Fibroblast of villous mesenchyme (primary cell): ENCODE measurements around the gene MSH5. TPM values are rescaled to one million over a fixed set of nuclear protein-coding genes. Genes with fewer than 3 reads are reported as not detected.

Experiments used
- DNase-seq: peaks from one replicate; pipeline ENCODE4 v3.0.0-alpha.2; 2010; ENCODE audit warnings: low read depth
- H3K4me3 ChIP-seq: 2 replicates; pipeline ENCODE4 v1.5.1; 2011; ENCODE audit warnings: low read depth, mild to moderate bottlenecking, low read length
- total RNA-seq: library from RNA; depleted of rRNA; stranded (reverse); fragments of >200 nt; gene quantifications from 2 replicates; pipeline ENCODE4 v1.2.3, GENCODE V29; 2012
- TF ChIP-seq, protein P1 (sequence below): IDR thresholded peaks from 2 replicates; pipeline ENCODE4 v1.5.1; 2012; ENCODE audit warnings: low read depth, mild to moderate bottlenecking, low read length; ENCODE audit not compliant: insufficient read depth

MSH5 gene
- 9.5 and 13.9 TPM in 2 replicates for total RNA-seq

GRCh38 chr6:31739639-31740396, at the start of gene MSH5:
Gene MSH5, plus strand, starts transcription at chr6:31740005. Its CDS starts 462 bp downstream, at chr6:31740467.
- TF ChIP-seq, protein P1, sequence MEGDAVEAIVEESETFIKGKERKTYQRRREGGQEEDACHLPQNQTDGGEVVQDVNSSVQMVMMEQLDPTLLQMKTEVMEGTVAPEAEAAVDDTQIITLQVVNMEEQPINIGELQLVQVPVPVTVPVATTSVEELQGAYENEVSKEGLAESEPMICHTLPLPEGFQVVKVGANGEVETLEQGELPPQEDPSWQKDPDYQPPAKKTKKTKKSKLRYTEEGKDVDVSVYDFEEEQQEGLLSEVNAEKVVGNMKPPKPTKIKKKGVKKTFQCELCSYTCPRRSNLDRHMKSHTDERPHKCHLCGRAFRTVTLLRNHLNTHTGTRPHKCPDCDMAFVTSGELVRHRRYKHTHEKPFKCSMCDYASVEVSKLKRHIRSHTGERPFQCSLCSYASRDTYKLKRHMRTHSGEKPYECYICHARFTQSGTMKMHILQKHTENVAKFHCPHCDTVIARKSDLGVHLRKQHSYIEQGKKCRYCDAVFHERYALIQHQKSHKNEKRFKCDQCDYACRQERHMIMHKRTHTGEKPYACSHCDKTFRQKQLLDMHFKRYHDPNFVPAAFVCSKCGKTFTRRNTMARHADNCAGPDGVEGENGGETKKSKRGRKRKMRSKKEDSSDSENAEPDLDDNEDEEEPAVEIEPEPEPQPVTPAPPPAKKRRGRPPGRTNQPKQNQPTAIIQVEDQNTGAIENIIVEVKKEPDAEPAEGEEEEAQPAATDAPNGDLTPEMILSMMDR = no peak
- peak within 1 kb of the TSS; percentile 94 for H3K4me3 ChIP-seq
- peak; percentile 99 for DNase-seq

DNA sequence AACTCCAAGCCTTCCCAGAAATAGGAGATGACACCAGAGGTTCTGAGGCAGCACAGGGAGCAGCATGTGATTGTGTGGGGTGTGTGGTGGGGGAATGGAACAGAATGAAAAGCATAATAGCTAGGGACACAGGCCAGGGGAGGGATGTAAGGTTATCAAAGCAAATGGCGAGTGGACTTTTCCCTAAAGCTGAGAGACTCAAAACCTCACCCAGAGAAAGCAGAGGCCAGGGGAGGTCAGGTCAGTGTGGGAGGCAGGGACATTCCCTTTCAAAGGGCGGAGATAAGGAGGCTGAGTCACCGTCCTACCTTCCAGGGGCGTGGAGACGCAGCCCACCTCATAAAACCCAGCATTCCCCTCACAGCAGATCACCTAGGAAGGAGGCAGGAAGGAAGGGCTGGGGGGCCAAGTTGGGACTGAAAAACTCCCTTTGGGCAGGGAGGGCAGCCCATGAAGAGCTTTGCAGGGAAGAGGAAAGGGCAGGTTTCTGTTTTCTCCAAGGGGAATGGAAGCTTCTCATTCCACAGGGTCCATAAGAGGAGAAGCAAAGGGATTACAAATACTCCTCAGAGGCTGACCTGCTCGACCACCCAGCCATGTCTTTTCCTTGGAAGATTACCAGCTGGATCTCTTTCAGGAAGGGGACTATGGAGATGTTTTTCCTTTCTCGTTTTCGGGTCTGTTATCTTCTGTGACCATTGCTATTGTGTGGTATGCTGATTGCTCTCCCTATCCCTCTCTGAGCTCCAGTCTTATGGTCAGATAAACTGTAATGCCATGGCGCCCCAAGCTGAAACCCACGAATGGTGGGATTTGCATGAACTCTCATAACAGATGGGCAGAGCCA, 49.4 kb upstream of the MSH5 start:
- H3K4me3 ChIP-seq = no peak overlapping the region
- TF ChIP-seq, protein P1 = no peak
- peak; percentile 19 for DNase-seq

DNA sequence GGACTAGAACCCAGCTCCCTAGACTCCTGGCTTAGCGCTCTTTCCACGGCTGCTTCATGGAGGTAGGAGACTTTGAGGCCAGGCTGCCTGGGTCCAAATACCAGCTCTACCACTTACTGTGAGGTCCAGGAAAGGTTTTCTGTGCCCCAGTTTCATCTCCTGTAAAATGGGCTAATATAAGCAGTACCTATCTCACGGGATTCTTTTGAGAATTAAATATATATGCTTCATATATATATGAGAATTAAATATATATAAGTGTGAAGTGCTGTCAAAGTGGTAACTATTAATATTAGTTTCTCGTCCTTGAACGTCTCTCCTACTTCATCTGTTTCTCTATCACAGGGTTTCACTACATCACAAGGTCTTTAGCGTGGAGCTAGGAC, 48.7 kb upstream of the MSH5 start:
- DNase-seq = no peak
- TF ChIP-seq, protein P1 = no peak

GRCh38 chr6:31691564-31692108, 48.2 kb upstream of the MSH5 start:
- H3K4me3 ChIP-seq = no peak overlapping the region
- TF ChIP-seq, protein P1 = no peak
- DNase-seq = no peak

More for the DNA sequence above, 48.7 kb upstream of the MSH5 start:
- no peak overlapping the region for H3K4me3 ChIP-seq

DNA sequence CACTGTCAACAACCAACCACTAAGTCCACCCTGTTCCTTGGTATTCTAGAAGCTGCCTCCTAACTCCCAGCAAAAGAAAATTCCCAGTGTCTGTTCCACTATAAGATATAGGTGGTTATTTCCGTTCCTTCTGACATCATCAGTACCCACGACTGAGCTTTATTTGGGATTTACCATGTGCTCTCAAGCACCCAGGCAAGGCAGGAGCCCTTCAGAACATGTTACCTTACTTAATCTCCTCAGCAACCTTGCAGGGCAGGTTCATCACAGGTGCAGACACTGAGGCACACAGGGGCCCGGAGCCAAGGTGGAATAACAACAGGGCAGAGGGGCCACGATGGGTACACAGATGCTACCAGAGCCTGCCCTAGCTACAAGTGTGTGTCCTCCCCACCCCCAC, 47.5 kb upstream of the MSH5 start:
- TF ChIP-seq, protein P1 = no peak
- no peak overlapping the region for H3K4me3 ChIP-seq
- no peak for DNase-seq

DNA sequence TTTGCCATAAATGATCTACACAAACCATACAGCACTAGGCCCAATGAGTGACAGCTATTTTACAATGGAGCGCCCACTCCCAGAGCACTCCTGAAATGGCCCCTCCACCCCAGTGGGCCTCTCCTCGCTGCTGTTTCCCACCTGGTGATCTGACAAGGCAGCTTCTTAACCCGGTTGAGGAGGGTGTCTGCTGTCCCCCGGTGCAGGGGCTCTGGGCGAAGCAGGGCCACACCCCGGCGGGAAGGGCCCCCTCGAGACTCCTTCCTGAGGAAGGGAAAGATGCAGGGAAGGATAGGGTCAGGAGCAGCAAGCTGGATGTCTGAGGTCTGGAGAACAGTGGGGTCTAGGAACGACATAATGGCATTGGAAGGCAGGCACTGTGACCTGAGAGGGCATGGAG, 46.9 kb upstream of the MSH5 start:
- DNase-seq = no peak
- H3K4me3 ChIP-seq = no peak overlapping the region
- TF ChIP-seq, protein P1 = no peak
